GM21723 (cell line): ENCODE results near the gene ZNF530.
A peak's percentile ranks its signal among the peaks of the same experiment; 100 is the strongest.

Experiments
- ATAC-seq: cut with Tn5 transposase; IDR thresholded peaks from one replicate; pipeline ENCODE4 v1.9.1; 2021; ENCODE audit warnings: mild to moderate bottlenecking, moderate library complexity; ENCODE audit not compliant: unreplicated experiment

Gene ZNF530

GRCh38 chr19:57613941-57614743, 14.5 kb downstream of the ZNF530 start, which contains the start of gene ZNF134:
ZNF134 (plus strand) TSS chr19:57614242; CDS start chr19:57619469, 5,227 bp downstream.
- peak; percentile 96 for ATAC-seq

GRCh38 chr19:57615346-57615745, 15.7 kb downstream of the ZNF530 start:
- no peak for ATAC-seq

GRCh38 chr19:57620673-57621348, 21.1 kb downstream of the ZNF530 start:
- ATAC-seq, result no peak

GRCh38 chr19:57623091-57623490, 23.4 kb downstream of the ZNF530 start:
- ATAC-seq, result no peak

- ATAC-seq, result peak; percentile 94
Observed at GRCh38 chr19:57632987-57633831, 33.5 kb downstream of the ZNF530 start, which contains the start of gene ZNF211. ZNF211 (plus strand) TSS chr19:57633168; CDS start chr19:57633347, 179 bp downstream.

GRCh38 chr19:57633832-57634131, 34.1 kb downstream of the ZNF530 start:
- no peak for ATAC-seq

- ATAC-seq, result no peak
Observed at GRCh38 chr19:57637379-57637778, 37.7 kb downstream of the ZNF530 start.

- ATAC-seq, result no peak
Observed at GRCh38 chr19:57641715-57642234, 42.1 kb downstream of the ZNF530 start.

GRCh38 chr19:57642396-57643046, 42.8 kb downstream of the ZNF530 start:
- no peak for ATAC-seq

GRCh38 chr19:57643734-57644133, 44.0 kb downstream of the ZNF530 start:
- ATAC-seq, result no peak

- no peak for ATAC-seq
Observed at GRCh38 chr19:57648331-57649003, 48.8 kb downstream of the ZNF530 start.

- ATAC-seq, result no peak
Observed at GRCh38 chr19:57651654-57651996, 51.9 kb downstream of the ZNF530 start.

GRCh38 chr19:57653689-57654088, 54.0 kb downstream of the ZNF530 start:
- no peak for ATAC-seq

GRCh38 chr19:57655443-57655842, 55.8 kb downstream of the ZNF530 start:
- no peak for ATAC-seq

- ATAC-seq, result no peak
Observed at GRCh38 chr19:57656346-57656745, 56.7 kb downstream of the ZNF530 start.
